SHP77 (cell line): ENCODE measurements around the gene RGP1.
A peak's percentile ranks its signal among the peaks of the same experiment; 100 is the strongest.

ENCODE experiments used
- DNase-seq, 2 experiments: peaks; one replicate each; lab custom pipeline; 2025; lab: John Stamatoyannopoulos, UW

The RGP1 gene

GRCh38 chr9:35748858-35749514 is at the start of gene RGP1, which contains the start of gene GBA2:
Gene RGP1 (plus strand): TSS chr9:35749287. CDS start chr9:35749756, 469 bp downstream.
Gene GBA2 (minus strand): TSS chr9:35749228. CDS start chr9:35748704, 524 bp downstream.
- peak; percentile 24 to 74 for DNase-seq

- DNase-seq = no peak
Observed at GRCh38 chr9:35700031-35700430, 49.1 kb upstream of the RGP1 start.

GRCh38 chr9:35700942-35701341 is 48.1 kb upstream of the RGP1 start:
- DNase-seq = no peak

- DNase-seq = no peak
Observed at GRCh38 chr9:35702696-35703095, 46.4 kb upstream of the RGP1 start.

- DNase-seq = no peak
Observed at GRCh38 chr9:35703906-35704672, 45.0 kb upstream of the RGP1 start.

GRCh38 chr9:35705372-35705771 is 43.7 kb upstream of the RGP1 start:
- no peak for DNase-seq

- DNase-seq = no peak
Observed at GRCh38 chr9:35705836-35706430, 43.2 kb upstream of the RGP1 start.

- DNase-seq = no peak
Observed at GRCh38 chr9:35706951-35707350, 42.1 kb upstream of the RGP1 start.

GRCh38 chr9:35708146-35708545 is 40.9 kb upstream of the RGP1 start:
- DNase-seq = no peak

GRCh38 chr9:35710818-35711500 is 38.1 kb upstream of the RGP1 start:
- DNase-seq = no peak

- no peak for DNase-seq
Observed at GRCh38 chr9:35711501-35712428, 37.3 kb upstream of the RGP1 start.

GRCh38 chr9:35712762-35713400 is 36.2 kb upstream of the RGP1 start:
- DNase-seq = no peak

GRCh38 chr9:35713578-35713977 is 35.5 kb upstream of the RGP1 start:
- no peak for DNase-seq

- no peak for DNase-seq
Observed at GRCh38 chr9:35714123-35714522, 35.0 kb upstream of the RGP1 start.

- no peak for DNase-seq
Observed at GRCh38 chr9:35714579-35715252, 34.4 kb upstream of the RGP1 start.

GRCh38 chr9:35716230-35716629 is 32.9 kb upstream of the RGP1 start:
- DNase-seq = no peak

GRCh38 chr9:35717132-35717870 is 31.8 kb upstream of the RGP1 start:
- no peak for DNase-seq

GRCh38 chr9:35718721-35719511 is 30.2 kb upstream of the RGP1 start:
- DNase-seq = no peak

GRCh38 chr9:35719546-35719945 is 29.5 kb upstream of the RGP1 start:
- DNase-seq = no peak
